Small intestine (tissue), 7 donors: ENCODE data around the gene GPR31. TPM values are rescaled to one million over a fixed set of nuclear protein-coding genes. Genes with fewer than 3 reads are reported as not detected.
A peak's percentile ranks its signal among the peaks of the same experiment; 100 is the strongest.
"Not testable (repeated sequence)": the region's sequence is repeated elsewhere in the genome, so short reads cannot be mapped to it uniquely, and the experiment has no call there.

Experiments used
- DNase-seq, 2 donors: peaks; one replicate each; pipeline versions ENCODE4 v3.0.0 to v3.0.0-alpha.2; 2013
- FAIRE-seq: peaks from 2 replicates; lab custom pipeline; 2012; peaks lifted over from hg19 to GRCh38; lab: Jason Lieb, UNC
- H3K27ac ChIP-seq, 3 donors: one replicate each; pipeline ENCODE4 v1.5.1; 2013; ENCODE audit warnings: low read length in 2 of 3, mild to moderate bottlenecking in 2 of 3, control low read depth in 1 of 3, inconsistent platforms in 1 of 3, low read depth in 1 of 3, moderate library complexity in 1 of 3
- H3K27me3 ChIP-seq, 3 donors: one replicate each; pipeline ENCODE4 v1.6.1; 2013; ENCODE audit warnings: low read length in 3 of 3, inconsistent platforms in 1 of 3; ENCODE audit not compliant: control insufficient read depth in 3 of 3, insufficient read depth in 3 of 3
- H3K36me3 ChIP-seq, 3 donors: one replicate each; pipeline ENCODE4 v1.6.1; 2013; ENCODE audit warnings: low read length in 3 of 3, inconsistent platforms in 1 of 3, low read depth in 1 of 3, mild to moderate bottlenecking in 1 of 3, moderate library complexity in 1 of 3; ENCODE audit not compliant: control insufficient read depth in 3 of 3, insufficient read depth in 2 of 3
- H3K4me1 ChIP-seq, 3 donors: one replicate each; pipeline ENCODE4 v1.6.1; 2013; ENCODE audit warnings: low read length in 2 of 3, inconsistent platforms in 1 of 3, low read depth in 1 of 3, mild to moderate bottlenecking in 1 of 3, moderate library complexity in 1 of 3; ENCODE audit not compliant: control insufficient read depth in 3 of 3, insufficient read depth in 2 of 3
- H3K4me3 ChIP-seq, 3 donors: one replicate each; pipeline ENCODE4 v1.5.1; 2013; ENCODE audit warnings: low read length in 3 of 3, control low read depth in 1 of 3, inconsistent platforms in 1 of 3, low read depth in 1 of 3, mild to moderate bottlenecking in 1 of 3, moderate library complexity in 1 of 3
- H3K9me3 ChIP-seq, 2 donors: one replicate each; pipeline ENCODE4 v1.6.1; 2013; ENCODE audit warnings: low read depth in 1 of 2, low read length in 1 of 2; ENCODE audit not compliant: control insufficient read depth in 2 of 2, insufficient read depth in 1 of 2
- WGBS, 3 donors: extraction: QIAGEN DNeasy Blood & Tissue Kit; methylation state at CpG; one replicate each; pipeline ENCODE4 v1.1.7; 2013; 5-methylcytosine and 5-hydroxymethylcytosine counted together
- polyA plus RNA-seq, 4 donors: library from polyadenylated mRNA; stranded (reverse) in 3 of 4; unstranded in 1 of 4; fragments of 200-250 nt in 3 of 4; fragments of 120-200 nt in 1 of 4; gene quantifications; one replicate each; pipeline versions ENCODE4 v1.2.1 to v1.2.3, GENCODE V29; 2013
- donor health status: healthy with polysubstance abuse.
- donor health status: control.
- donor health status: control.
- donor health status: Bipolar disorder and iron deficiency.
- donor health status: healthy.

The GPR31 gene
- polyA plus RNA-seq, 4 donors: 0.35 TPM; not detected in 3

DNA sequence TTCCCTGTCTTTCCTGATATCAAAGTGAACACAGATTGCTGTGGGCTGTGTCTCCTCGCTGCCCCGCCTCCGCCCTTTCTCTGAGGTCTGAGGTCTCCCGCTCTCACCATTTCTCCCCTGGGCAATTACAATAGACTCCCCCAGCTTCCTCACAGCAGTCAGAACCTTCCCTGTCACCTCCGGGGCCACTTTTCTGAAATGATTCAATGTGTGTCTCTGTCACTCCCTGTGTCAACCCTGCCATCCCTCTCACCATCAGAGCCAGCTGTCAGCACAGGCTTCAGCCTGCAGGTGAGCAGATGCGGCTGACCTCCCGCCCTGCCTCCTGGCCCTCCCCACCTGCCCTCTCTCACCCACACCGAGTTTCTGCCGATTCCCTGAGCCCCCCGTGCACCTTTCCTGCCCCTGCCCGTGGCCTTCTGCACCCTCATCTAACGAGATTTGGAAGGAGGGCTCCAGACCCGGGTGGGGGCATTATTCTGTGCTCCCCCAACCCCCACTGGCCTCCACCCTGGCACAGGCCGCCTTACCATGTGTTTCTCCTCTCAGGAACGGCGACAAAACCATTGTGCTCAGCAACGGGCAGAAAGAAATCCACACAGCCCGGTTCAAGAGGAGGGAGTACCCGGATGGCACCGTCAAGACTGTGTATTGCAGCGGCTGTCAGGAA lies 38.3 kb upstream of the GPR31 start:
- H3K9me3 ChIP-seq, FAIRE-seq, DNase-seq, H3K27me3 ChIP-seq, H3K27ac ChIP-seq, H3K4me3 ChIP-seq, H3K4me1 ChIP-seq: not testable (repeated sequence)
- WGBS, 3 donors: 55 to 69% (median 62%) methylated on average over 10 to 11 of the region's 21 CpGs
- H3K36me3 ChIP-seq: peaks cover 0 to 15% (median 0%) of the 10 kb centered on the region in 3 donors

- not testable (repeated sequence) for H3K9me3 ChIP-seq, DNase-seq, H3K4me1 ChIP-seq, H3K27ac ChIP-seq, H3K36me3 ChIP-seq, H3K4me3 ChIP-seq, FAIRE-seq, H3K27me3 ChIP-seq
- WGBS, 3 donors: 76 to 79% (median 77%) methylated on average over 6 of the region's 6 CpGs
Measured at GRCh38 chr6:167193515-167194125, 35.8 kb upstream of the GPR31 start.

- not testable (repeated sequence) for DNase-seq, H3K27me3 ChIP-seq, H3K4me1 ChIP-seq, FAIRE-seq, H3K27ac ChIP-seq, H3K4me3 ChIP-seq, H3K9me3 ChIP-seq, H3K36me3 ChIP-seq
- 93 to 95% (median 94%) methylated on average over 8 of the region's 8 CpGs for WGBS, 3 donors
Measured at GRCh38 chr6:167191043-167191583, 33.3 kb upstream of the GPR31 start.

DNA sequence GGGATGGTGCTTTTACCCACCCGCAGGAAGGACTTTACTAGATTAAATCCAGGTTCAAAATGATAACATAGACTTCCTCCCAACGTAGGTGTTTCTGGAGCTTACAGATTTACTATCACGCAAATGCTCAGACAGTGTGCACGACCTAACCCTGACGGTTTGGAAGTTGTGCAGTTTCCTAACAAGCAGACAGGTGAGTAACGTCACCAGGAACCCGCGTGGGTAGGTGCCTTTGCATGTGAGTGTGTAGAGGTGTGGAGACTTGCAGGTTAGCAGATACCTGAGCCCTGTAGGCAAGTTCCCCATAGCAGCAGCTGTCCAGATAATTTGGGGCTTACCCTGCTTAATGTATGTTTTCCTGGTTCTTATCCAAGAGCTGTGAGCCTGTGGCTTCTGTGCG lies 29.5 kb upstream of the GPR31 start:
- H3K27me3 ChIP-seq, H3K4me1 ChIP-seq, H3K36me3 ChIP-seq, H3K4me3 ChIP-seq, H3K27ac ChIP-seq, DNase-seq, H3K9me3 ChIP-seq, FAIRE-seq: not testable (repeated sequence)
- WGBS, 3 donors: 71 to 74% (median 72%) methylated on average over 8 to 9 of the region's 9 CpGs

DNA sequence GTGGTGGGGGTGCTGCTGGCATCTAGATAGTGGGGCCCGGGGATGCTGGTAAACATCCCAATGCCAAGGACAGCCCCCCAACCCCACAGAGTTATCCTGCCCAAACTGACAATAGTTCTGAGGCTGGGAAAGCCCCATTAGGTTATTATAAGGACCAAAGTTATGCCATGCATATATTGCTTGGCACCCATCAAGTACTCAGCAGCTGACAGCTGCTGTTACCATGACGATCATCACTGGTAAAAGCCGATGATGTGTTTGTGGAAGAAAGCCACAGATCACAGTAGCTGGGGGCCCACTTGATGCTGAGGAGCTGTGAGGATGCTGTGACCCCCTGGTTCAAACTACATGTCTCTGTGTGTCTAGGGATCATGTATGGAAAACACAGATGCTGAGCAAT lies 27.3 kb upstream of the GPR31 start:
- FAIRE-seq, DNase-seq, H3K36me3 ChIP-seq, H3K4me3 ChIP-seq, H3K27me3 ChIP-seq, H3K4me1 ChIP-seq, H3K27ac ChIP-seq, H3K9me3 ChIP-seq: not testable (repeated sequence)
- 34 to 68% (median 41%) methylated on average over 3 of the region's 3 CpGs for WGBS, 3 donors

DNA sequence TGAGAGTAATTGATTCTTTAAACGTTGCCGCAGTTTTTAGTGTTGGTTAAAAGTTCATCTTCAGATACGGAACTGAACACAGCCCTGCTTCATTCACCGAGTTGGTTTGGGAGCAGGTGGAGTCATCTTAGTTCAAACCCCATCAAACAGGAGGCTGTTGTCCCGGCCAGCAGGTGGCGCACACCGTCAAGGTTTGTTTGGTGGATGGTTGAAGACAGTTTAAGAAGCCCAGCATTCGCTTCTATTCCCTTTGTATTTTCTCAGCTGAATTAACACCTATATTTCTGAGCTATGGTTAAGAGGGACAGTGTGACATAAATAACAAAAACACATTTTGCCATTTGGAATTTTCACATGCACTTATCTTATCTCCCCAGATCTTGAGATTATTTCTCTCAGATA lies 25.1 kb upstream of the GPR31 start:
- H3K9me3 ChIP-seq, H3K4me1 ChIP-seq, DNase-seq, H3K36me3 ChIP-seq, H3K27me3 ChIP-seq, H3K4me3 ChIP-seq, H3K27ac ChIP-seq: not testable (repeated sequence)
- FAIRE-seq: peak; percentile 84
- WGBS, 3 donors: 0 to 5% (median 2%) methylated on average over 4 of the region's 8 CpGs

- H3K4me3 ChIP-seq, DNase-seq, H3K4me1 ChIP-seq, H3K36me3 ChIP-seq, H3K9me3 ChIP-seq, H3K27me3 ChIP-seq, FAIRE-seq: not testable (repeated sequence)
- 0% methylated on average over 1 of the region's 6 CpGs; no CpG with 5 or more reads in 2 of the 3 donors for WGBS, 3 donors
- peak overlapping the region in 1 of 3 donors; percentile 51 for H3K27ac ChIP-seq
Measured at GRCh38 chr6:167181351-167181750, 23.6 kb upstream of the GPR31 start.

GRCh38 chr6:167180086-167180485 lies 22.3 kb upstream of the GPR31 start:
- 79 to 89% (median 89%) methylated on average over 4 to 6 of the region's 8 CpGs for WGBS, 3 donors
- H3K36me3 ChIP-seq, H3K4me1 ChIP-seq, DNase-seq, H3K4me3 ChIP-seq, H3K27ac ChIP-seq, FAIRE-seq, H3K9me3 ChIP-seq, H3K27me3 ChIP-seq: not testable (repeated sequence)
